CD14-positive monocyte (primary cell): ENCODE results near the gene NAT9. TPM values are rescaled to one million over a fixed set of nuclear protein-coding genes. Genes with fewer than 3 reads are reported as not detected.

Experiments used
- DNase-seq, 3 donors: peaks; one replicate each; pipeline ENCODE4 v3.0.0-alpha.2; 2011 to 2022
- H2AFZ ChIP-seq: 2 replicates; pipeline ENCODE4 v1.6.0; 2012; ENCODE audit warnings: mild to moderate bottlenecking, low read depth, low read length, inconsistent platforms; ENCODE audit not compliant: insufficient read depth, poor library complexity, severe bottlenecking
- H3K27ac ChIP-seq, 2 donors: 1 replicate in 1 of 2; 2 replicates in 1 of 2; pipeline ENCODE4 v1.5.1; 2012 to 2013; ENCODE audit warnings: low read length in 2 of 2, control low read depth in 1 of 2, inconsistent platforms in 1 of 2, low read depth in 1 of 2, mild to moderate bottlenecking in 1 of 2
- H3K27me3 ChIP-seq, 2 donors: one replicate each; pipeline versions ENCODE4 v1.6.0 to v1.6.1; 2011 to 2013; ENCODE audit warnings: low read length in 2 of 2; ENCODE audit not compliant: control insufficient read depth in 2 of 2, insufficient read depth in 2 of 2
- H3K36me3 ChIP-seq, 2 donors: replicated peaks in 1 of 2; 1 replicate in 1 of 2; 2 replicates in 1 of 2; pipeline versions ENCODE4 v1.5.1 to v1.6.1; 2012 to 2013; ENCODE audit warnings: low read length in 2 of 2, control low read depth in 1 of 2, inconsistent platforms in 1 of 2, mild to moderate bottlenecking in 1 of 2; ENCODE audit not compliant: insufficient read depth in 2 of 2, control insufficient read depth in 1 of 2
- H3K4me1 ChIP-seq, 2 donors: 1 replicate in 1 of 2; 2 replicates in 1 of 2; pipeline versions ENCODE4 v1.5.1 to v1.6.1; 2012 to 2013; ENCODE audit warnings: low read length in 2 of 2, control low read depth in 1 of 2, inconsistent platforms in 1 of 2, mild to moderate bottlenecking in 1 of 2, moderate library complexity in 1 of 2; ENCODE audit not compliant: insufficient read depth in 2 of 2, control insufficient read depth in 1 of 2
- H3K4me2 ChIP-seq: replicated peaks from 2 replicates; pipeline ENCODE3; 2012; ENCODE audit warnings: low read length, moderate library complexity, mild to moderate bottlenecking; ENCODE audit not compliant: poor library complexity, severe bottlenecking; ENCODE audit errors: extremely low read depth
- H3K4me3 ChIP-seq, 3 experiments: fragments of 200-600 bp in 1 of 3; sonication (generic) in 1 of 3; replicated peaks in 1 of 3; 1 replicate in 2 of 3; 2 replicates in 1 of 3; pipeline ENCODE4 v1.5.1; 2011 to 2013; ENCODE audit warnings: low read length in 3 of 3, mild to moderate bottlenecking in 3 of 3, control low read depth in 2 of 3, low read depth in 2 of 3, inconsistent platforms in 1 of 3, moderate library complexity in 1 of 3
- H3K79me2 ChIP-seq: 2 replicates; pipeline ENCODE4 v1.6.0; 2012; ENCODE audit warnings: mild to moderate bottlenecking, control low read depth, inconsistent platforms, low read length, moderate library complexity; ENCODE audit not compliant: insufficient read depth
- H3K9ac ChIP-seq: 2 replicates; pipeline ENCODE4 v1.6.0; 2017; ENCODE audit warnings: low read length, mild to moderate bottlenecking; ENCODE audit not compliant: insufficient read depth, poor library complexity, severe bottlenecking
- H3K9me3 ChIP-seq, 2 donors: replicated peaks in 1 of 2; 1 replicate in 1 of 2; 2 replicates in 1 of 2; pipeline versions ENCODE4 v1.5.1 to v1.6.1; 2012 to 2013; ENCODE audit warnings: low read length in 2 of 2, control low read depth in 1 of 2; ENCODE audit not compliant: control insufficient read depth in 1 of 2, insufficient read depth in 1 of 2
- H4K20me1 ChIP-seq: 2 replicates; pipeline ENCODE4 v1.6.0; 2012; ENCODE audit warnings: mild to moderate bottlenecking, low read length, control low read depth, moderate library complexity; ENCODE audit not compliant: insufficient read depth
- H3K27ac Mint-ChIP-seq, 7 donors: one replicate each; pipeline ENCODE4 v1.8.0; 2020; ENCODE audit warnings: mild to moderate bottlenecking in 7 of 7, mixed read lengths in 7 of 7, moderate library complexity in 6 of 7, inconsistent platforms in 2 of 7
- H3K27me3 Mint-ChIP-seq, 3 donors: one replicate each; pipeline ENCODE4 v1.8.0; 2021 to 2022; ENCODE audit warnings: low read depth in 3 of 3, mild to moderate bottlenecking in 3 of 3, mixed read lengths in 3 of 3, moderate library complexity in 3 of 3, inconsistent platforms in 1 of 3
- H3K36me3 Mint-ChIP-seq, 2 donors: one replicate each; pipeline ENCODE4 v1.8.0; 2020; ENCODE audit warnings: mixed read lengths in 2 of 2, inconsistent platforms in 1 of 2, mild to moderate bottlenecking in 1 of 2
- H3K4me1 Mint-ChIP-seq: one replicate; pipeline ENCODE4 v1.8.0; 2020; ENCODE audit warnings: mild to moderate bottlenecking, mixed read lengths
- H3K4me3 Mint-ChIP-seq, 2 donors: one replicate each; pipeline ENCODE4 v1.8.0; 2020; ENCODE audit warnings: mild to moderate bottlenecking in 2 of 2, mixed read lengths in 2 of 2, moderate library complexity in 1 of 2
- H3K9me3 Mint-ChIP-seq, 7 donors: one replicate each; pipeline ENCODE4 v1.8.0; 2020 to 2022; ENCODE audit warnings: mixed read lengths in 7 of 7, mild to moderate bottlenecking in 6 of 7, moderate library complexity in 6 of 7, inconsistent platforms in 2 of 7
- CTCF ChIP-seq: fragments of 200-600 bp; IDR thresholded peaks from one replicate; pipeline ENCODE4 v1.8.0; 2022; ENCODE audit warnings: antibody characterized with exemption, mild to moderate bottlenecking
- WGBS: methylation state at CpG from one replicate; pipeline ENCODE4 v1.1.5; 2013; ENCODE audit warnings: missing lambda C conversion rate; ENCODE audit not compliant: insufficient coverage; 5-methylcytosine and 5-hydroxymethylcytosine counted together
- intact Hi-C, 2 donors: fragments of 100-400 bp; cut with micrococcal nuclease; formaldehyde crosslinking; loops; one replicate each; pipeline versions ENCODE4 v1.15.0 to v1.15.1; 2023
- polyA plus RNA-seq, 3 donors: library from polyadenylated mRNA; depleted of rRNA in 1 of 3; unstranded in 2 of 3; stranded (reverse) in 1 of 3; fragments of 300-500 nt in 2 of 3; fragments of >200 nt in 1 of 3; fragmentation: Illumina TruSeq in 2 of 3; gene quantifications; 1 replicate in 2 of 3; 2 replicates in 1 of 3; pipeline ENCODE4 v1.2.3, GENCODE V29; 2012 to 2021

Gene NAT9
- polyA plus RNA-seq, 3 donors, result 7.1 to 95.6 (median 7.8) TPM

DNA sequence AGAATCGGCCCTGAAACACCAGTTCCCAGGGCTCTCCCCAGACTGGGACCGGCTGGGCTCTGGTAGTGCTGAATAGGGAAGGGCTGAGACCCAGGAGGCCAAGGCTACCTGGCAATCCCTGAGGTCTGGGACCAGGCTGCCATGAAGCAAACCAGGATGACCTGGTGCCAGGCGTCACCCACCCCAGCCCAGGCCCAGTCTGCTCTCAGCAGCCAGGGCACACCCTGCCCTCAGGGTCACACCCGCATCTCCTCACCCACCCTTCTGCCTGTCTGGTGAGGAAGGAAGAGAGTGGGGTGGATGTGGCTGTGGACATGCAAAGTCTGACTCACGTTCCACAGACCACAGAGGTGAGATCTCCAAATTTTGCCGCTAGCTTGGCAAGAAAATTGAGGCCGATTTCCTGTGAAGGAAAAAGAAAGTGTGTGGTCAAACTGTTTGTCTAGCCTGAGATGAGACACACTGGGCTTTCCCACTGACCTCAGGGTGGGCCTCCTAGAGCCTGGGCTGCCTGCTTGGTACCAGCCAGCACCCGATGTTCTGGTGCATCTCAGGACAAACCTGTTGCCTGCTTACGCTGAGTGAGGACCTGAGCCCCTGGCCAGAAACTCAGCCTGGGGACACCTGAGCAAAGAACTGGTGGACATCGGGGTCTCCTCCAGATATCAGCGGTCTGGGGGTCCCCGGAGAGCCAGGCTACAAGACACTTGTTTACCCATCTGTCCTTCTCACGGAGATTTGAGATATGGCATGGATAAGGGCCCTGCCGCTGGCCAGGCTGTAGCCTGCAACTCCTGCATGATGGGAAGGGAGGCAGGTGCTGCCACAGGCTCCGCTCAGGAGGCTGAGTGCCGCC lies 45.4 kb downstream of the NAT9 start:
- peaks cover 33% of the 10 kb centered on the region for H3K4me1 Mint-ChIP-seq
- H3K9me3 Mint-ChIP-seq, result peaks cover 0 to 3% (median 0%) of the 10 kb centered on the region in 7 donors
- no peaks in the 10 kb centered on the region for H3K27me3 ChIP-seq
- no peaks in the 10 kb centered on the region for H3K9me3 ChIP-seq
- peak overlapping the region in 1 of 2 donors; percentile 66 for H3K4me3 Mint-ChIP-seq
- H4K20me1 ChIP-seq, result no peaks in the 10 kb centered on the region
- peak overlapping the region in 1 of 2 donors; percentile 4 for H3K27ac ChIP-seq
- peak overlapping the region; percentile 18 for H3K4me2 ChIP-seq
- H3K9ac ChIP-seq, result no peak overlapping the region
- no peaks in the 10 kb centered on the region for H3K27me3 Mint-ChIP-seq
- intact Hi-C loops, result loop anchor here (10.0 kb wide), 2 partner anchors 166 to 356 kb away; partner anchors contain the start of gene CD300H (in 1 of the 2)
- no peak overlapping the region for H3K4me3 ChIP-seq
- H3K79me2 ChIP-seq, result no peaks in the 10 kb centered on the region
- no peak for TF ChIP-seq CTCF
- H3K36me3 ChIP-seq, result no peaks in the 10 kb centered on the region
- DNase-seq, result peak; percentile 76 to 82 (median 77)
- H3K27ac Mint-ChIP-seq, result peak overlapping the region in 5 of 7 donors; percentile 8 to 46 (median 41)
- 54% methylated on average over 12 of the region's 16 CpGs for WGBS
- H2AFZ ChIP-seq, result no peak overlapping the region
- H3K36me3 Mint-ChIP-seq, result no peaks in the 10 kb centered on the region
- peaks cover 18 to 34% of the 10 kb centered on the region in 2 donors for H3K4me1 ChIP-seq

DNA sequence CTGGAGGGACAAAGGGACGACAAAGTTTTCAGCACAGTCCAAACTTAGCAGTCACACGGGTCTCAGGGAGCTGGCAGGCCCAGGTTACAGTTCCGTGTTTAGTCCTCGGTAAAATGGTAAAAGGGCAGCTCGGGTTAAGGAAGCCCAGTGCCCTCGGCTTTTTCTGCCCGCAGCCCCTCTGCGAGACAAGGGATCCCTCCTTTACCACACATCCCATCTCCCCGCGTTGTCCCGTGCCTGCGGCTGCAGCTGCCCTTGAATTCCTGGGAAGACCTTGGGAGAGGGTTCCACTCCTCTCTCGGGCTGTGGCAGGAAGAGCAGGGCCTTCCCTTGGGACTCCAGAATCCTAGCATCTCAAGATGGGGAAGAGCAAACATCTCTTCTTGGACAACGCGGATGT lies 46.3 kb downstream of the NAT9 start:
- H3K27me3 Mint-ChIP-seq, result no peaks in the 10 kb centered on the region
- peaks cover 28% of the 10 kb centered on the region for H3K4me1 Mint-ChIP-seq
- peaks cover 0 to 3% (median 0%) of the 10 kb centered on the region in 7 donors for H3K9me3 Mint-ChIP-seq
- Histone ChIP-seq H2AFZ (no peak overlapping the region), H3K4me1 (peaks cover 16 to 26% of the 10 kb centered on the region in 2 donors), H3K79me2 (no peaks in the 10 kb centered on the region), H3K9ac (no peak overlapping the region), H3K4me3 (no peak overlapping the region), H4K20me1 (no peaks in the 10 kb centered on the region), H3K9me3 (no peaks in the 10 kb centered on the region), H3K4me2 (no peak overlapping the region), H3K27me3 (no peaks in the 10 kb centered on the region), H3K27ac (no peak overlapping the region), H3K36me3 (no peaks in the 10 kb centered on the region)
- DNase-seq, result no peak
- whole genome bisulfite sequencing, result 98% methylated on average over 13 of the region's 15 CpGs
- H3K36me3 Mint-ChIP-seq, result no peaks in the 10 kb centered on the region
- TF ChIP-seq CTCF, result no peak
- peak overlapping the region in 2 of 7 donors; percentile 59 to 77 for H3K27ac Mint-ChIP-seq
- no peak overlapping the region for H3K4me3 Mint-ChIP-seq
- intact Hi-C loops, result loop anchor here (10.0 kb wide), 2 partner anchors 165 to 355 kb away; partner anchors contain the start of gene CD300H (in 1 of the 2)
